ENCODE measurements around the gene SLC35E2B. TPM values are rescaled to one million over a fixed set of nuclear protein-coding genes. Genes with fewer than 3 reads are reported as not detected.
A peak's percentile ranks its signal among the peaks of the same experiment; 100 is the strongest.
"Not testable (repeated sequence)": the region's sequence is repeated elsewhere in the genome, so short reads cannot be mapped to it uniquely, and the experiment has no call there.

The SLC35E2B gene
- total RNA-seq, 1 experiment from 2014 or later = 51.3 TPM

DNA sequence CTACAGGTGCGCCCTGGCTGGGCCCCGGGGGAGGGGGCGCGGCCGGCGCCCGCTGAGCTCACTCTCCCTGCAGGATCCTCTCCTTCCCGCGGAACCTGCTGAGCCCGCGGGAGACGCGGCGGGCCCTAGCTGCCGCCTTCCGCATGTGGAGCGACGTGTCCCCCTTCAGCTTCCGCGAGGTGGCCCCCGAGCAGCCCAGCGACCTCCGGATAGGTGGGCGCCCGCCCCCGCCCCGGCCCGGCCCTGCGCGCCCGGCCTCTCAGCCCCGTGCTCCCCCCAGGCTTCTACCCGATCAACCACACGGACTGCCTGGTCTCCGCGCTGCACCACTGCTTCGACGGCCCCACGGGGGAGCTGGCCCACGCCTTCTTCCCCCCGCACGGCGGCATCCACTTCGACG is 7.5 kb upstream of the SLC35E2B start:
- H3K36me3 Mint-ChIP-seq; H3K27me3 Mint-ChIP-seq (ENCODE audit: low read depth); CTCF ChIA-PET; H3K27ac Mint-ChIP-seq; DNase-seq (ENCODE audit: low spot score); POLR2A ChIA-PET; H3K4me3 Mint-ChIP-seq; H3K4me1 Mint-ChIP-seq; H3K9me3 Mint-ChIP-seq: not testable (repeated sequence)
- ATAC-seq = peak; percentile 18

DNA sequence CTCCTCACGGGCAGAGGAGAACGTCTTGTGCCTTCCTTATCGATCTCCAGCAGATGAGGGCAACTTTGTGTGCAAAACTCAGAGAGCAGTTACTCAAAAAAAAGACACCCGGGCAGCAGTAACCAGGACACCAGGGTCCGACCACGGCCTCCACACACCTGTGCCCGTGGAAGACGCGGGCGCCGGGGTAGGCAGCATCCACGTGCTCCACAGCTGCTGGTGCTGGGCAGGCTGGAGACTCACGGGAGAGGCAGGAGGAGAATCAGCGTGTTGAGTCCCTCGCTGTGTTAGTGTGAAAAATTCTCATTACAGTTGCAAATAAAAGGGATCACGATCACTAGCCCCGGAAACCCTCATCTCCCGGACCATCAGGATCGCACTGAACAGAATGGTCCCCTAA is 6.5 kb upstream of the SLC35E2B start:
- H3K4me1 Mint-ChIP-seq; H3K9me3 Mint-ChIP-seq; CTCF ChIA-PET; H3K4me3 Mint-ChIP-seq; DNase-seq (ENCODE audit: low spot score); H3K36me3 Mint-ChIP-seq; H3K27me3 Mint-ChIP-seq (ENCODE audit: low read depth); POLR2A ChIA-PET; ATAC-seq; H3K27ac Mint-ChIP-seq: not testable (repeated sequence)

DNA sequence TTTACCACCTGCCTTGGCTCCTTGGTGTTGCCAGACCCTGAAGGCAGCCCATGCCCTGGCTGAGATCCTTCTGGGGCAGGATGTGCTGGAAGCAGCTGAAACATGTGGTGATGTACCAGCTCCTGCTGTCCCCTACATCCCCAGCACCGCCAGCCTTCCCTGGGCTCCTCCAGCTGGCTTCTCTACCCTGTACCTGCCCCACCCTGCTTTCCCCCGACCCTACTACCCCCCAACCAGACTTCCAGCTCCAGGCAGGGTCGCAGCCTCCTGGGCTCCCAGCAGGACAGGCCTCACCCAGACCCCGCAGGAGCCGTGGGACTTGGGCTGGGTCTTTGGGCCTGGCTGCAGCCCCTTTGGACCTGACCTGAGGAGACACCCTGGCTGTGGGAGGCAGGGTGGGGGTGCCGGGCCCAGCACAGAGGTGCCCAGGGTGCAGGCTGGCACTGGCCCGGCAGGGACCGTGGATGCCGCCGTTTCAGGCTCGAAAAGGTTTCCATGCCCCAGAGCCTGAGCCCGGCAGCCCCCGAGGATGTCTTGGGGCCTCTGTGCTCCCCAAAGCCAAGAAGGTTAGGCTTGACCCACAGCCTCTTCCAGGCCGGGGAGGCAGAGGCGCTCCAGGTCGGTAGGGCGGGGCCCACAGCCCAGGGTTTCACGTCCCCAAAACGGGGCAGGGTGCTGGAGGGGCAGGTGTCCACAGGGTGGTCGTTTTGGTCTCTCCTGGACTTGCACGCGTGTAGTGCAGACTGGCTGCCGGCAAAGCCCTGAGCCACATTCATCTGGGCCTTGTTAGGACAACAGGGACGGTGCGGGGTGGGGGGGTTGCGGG is 5.0 kb upstream of the SLC35E2B start:
- CTCF ChIA-PET; H3K36me3 Mint-ChIP-seq; H3K27me3 Mint-ChIP-seq (ENCODE audit: low read depth); H3K4me3 Mint-ChIP-seq; H3K27ac Mint-ChIP-seq; H3K9me3 Mint-ChIP-seq; ATAC-seq; DNase-seq (ENCODE audit: low spot score); POLR2A ChIA-PET; H3K4me1 Mint-ChIP-seq: not testable (repeated sequence)

GRCh38 chr1:1696431-1697357 is 4.1 kb upstream of the SLC35E2B start:
- peak overlapping the region; percentile 26 for H3K27ac Mint-ChIP-seq
- POLR2A ChIA-PET; H3K27me3 Mint-ChIP-seq (ENCODE audit: low read depth); H3K4me3 Mint-ChIP-seq; DNase-seq (ENCODE audit: low spot score); ATAC-seq; H3K36me3 Mint-ChIP-seq; H3K4me1 Mint-ChIP-seq; H3K9me3 Mint-ChIP-seq; CTCF ChIA-PET: not testable (repeated sequence)

DNA sequence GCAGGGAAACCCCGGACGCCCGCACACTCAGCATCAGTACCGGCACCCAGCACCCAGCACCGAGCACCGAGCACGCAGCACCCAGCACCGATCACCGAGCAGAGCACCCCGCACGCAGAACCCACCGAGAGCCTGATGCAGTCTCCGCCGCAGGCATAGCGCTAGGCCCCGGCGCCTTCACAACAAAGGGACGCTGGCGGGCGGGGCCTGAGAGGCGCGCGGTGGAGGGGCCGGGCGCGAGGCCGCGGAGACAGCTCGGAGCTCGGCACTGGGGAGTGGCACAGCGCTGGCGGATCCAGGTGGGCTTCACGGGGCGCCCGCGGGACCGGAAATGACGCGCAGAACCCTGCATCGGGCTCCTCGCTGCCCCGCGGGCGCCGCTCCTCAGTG is 276 bp downstream of the SLC35E2B start:
- H3K4me1 Mint-ChIP-seq; H3K27me3 Mint-ChIP-seq (ENCODE audit: low read depth); H3K27ac Mint-ChIP-seq; POLR2A ChIA-PET; H3K9me3 Mint-ChIP-seq; H3K36me3 Mint-ChIP-seq; CTCF ChIA-PET: not testable (repeated sequence)
- peak overlapping the region; percentile 24; the same call in 1 of the 2 replicates for H3K4me3 Mint-ChIP-seq
- peak; percentile 82 for DNase-seq (ENCODE audit: low spot score)
- TF ChIP-seq SP1 (CRISPR knock-in tag; conservative IDR thresholded peaks at IDR 0.05) (peak; percentile 11; the same call in 1 of the 2 replicates), GTF2I (CRISPR knock-in tag; conservative IDR thresholded peaks at IDR 0.05) (0 out of 2 replicates have a peak, but pooled peaks have one; percentile 38)
- peak; percentile 72 for ATAC-seq

DNA sequence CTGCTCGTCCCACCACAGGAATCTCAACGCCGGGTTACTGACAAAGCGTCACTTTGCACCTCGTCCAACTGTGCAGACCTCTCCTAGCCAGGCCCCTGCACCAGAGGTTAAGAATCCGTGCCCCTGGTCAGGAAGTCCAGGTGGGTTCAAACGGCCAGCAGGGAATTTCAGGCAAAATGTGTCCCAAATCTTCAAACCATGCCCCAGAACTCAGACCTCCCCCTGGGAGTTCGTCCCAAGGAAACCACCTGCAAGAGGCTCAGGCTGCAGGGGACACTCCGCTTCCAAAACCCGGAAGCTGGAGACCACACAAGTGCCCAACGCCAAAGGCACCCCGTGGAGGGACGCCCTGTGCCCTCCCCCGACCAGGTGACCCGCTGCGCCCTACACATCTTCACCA is 1.2 kb downstream of the SLC35E2B start:
- H3K4me1 Mint-ChIP-seq; ATAC-seq; H3K36me3 Mint-ChIP-seq; H3K9me3 Mint-ChIP-seq; DNase-seq (ENCODE audit: low spot score); H3K27ac Mint-ChIP-seq; H3K4me3 Mint-ChIP-seq; POLR2A ChIA-PET; CTCF ChIA-PET; H3K27me3 Mint-ChIP-seq (ENCODE audit: low read depth): not testable (repeated sequence)

GRCh38 chr1:1689526-1689925 is 3.1 kb downstream of the SLC35E2B start:
- H3K9me3 Mint-ChIP-seq; H3K36me3 Mint-ChIP-seq; H3K27ac Mint-ChIP-seq; ATAC-seq; H3K4me3 Mint-ChIP-seq; H3K4me1 Mint-ChIP-seq; CTCF ChIA-PET; DNase-seq (ENCODE audit: low spot score); H3K27me3 Mint-ChIP-seq (ENCODE audit: low read depth): not testable (repeated sequence)
- POLR2A ChIA-PET = interaction anchor here (0.7 kb wide), 1 partner anchor 38 kb away, joined by 3 read pairs; no protein-coding TSS in a partner anchor

DNA sequence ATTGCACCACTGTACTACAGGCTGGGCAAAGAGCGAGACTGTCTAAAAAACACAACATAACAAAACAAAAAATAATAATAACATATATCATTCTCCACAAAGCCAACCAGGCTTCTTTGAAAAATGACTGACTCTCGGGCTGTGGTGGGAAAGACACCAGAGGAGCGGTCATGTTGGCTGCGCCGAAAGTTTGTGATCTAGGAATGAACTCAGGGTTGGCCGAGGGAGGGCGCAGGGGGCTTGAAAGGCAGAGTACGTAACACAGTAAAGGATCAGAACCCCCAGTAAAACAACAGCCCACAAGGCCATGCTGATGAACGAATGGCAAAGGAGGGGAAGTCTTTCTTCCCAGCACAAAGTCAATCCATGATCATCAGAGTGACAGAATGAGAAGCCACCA is 4.7 kb downstream of the SLC35E2B start:
- ChIA-PET CTCF (no interaction called here), POLR2A (no interaction called here)
- ATAC-seq = no peak
- Mint-ChIP-seq H3K4me1 (peaks cover 16% of the 10 kb centered on the region), H3K27ac (peak overlapping the region; percentile 87), H3K4me3 (no peak overlapping the region), H3K27me3 (ENCODE audit: low read depth) (no peaks in the 10 kb centered on the region), H3K9me3 (no peaks in the 10 kb centered on the region), H3K36me3 (peaks cover 5% of the 10 kb centered on the region)
- DNase-seq (ENCODE audit: low spot score) = no peak
- TF ChIP-seq GTF2I (CRISPR knock-in tag; conservative IDR thresholded peaks at IDR 0.05) (no peak), NR3C1 (CRISPR knock-in tag; conservative IDR thresholded peaks at IDR 0.05; ENCODE audit: low read depth) (no peak), AFF4 (CRISPR knock-in tag; IDR thresholded peaks at IDR 0.05; ENCODE audit: borderline replicate concordance) (no peak), NR2C2 (CRISPR knock-in tag; IDR thresholded peaks at IDR 0.05) (no peak), ZNF396 (CRISPR knock-in tag; IDR thresholded peaks at IDR 0.05; ENCODE audit: borderline replicate concordance) (no peak), RELA (CRISPR knock-in tag; IDR thresholded peaks at IDR 0.05; ENCODE audit: borderline replicate concordance) (no peak), ZNF671 (CRISPR knock-in tag; IDR thresholded peaks at IDR 0.05) (no peak), OVOL2 (CRISPR knock-in tag; IDR thresholded peaks at IDR 0.05; ENCODE audit: borderline replicate concordance) (no peak), ZNF138 (CRISPR knock-in tag; conservative IDR thresholded peaks at IDR 0.05) (no peak)
- TF ChIP-seq, protein P1, sequence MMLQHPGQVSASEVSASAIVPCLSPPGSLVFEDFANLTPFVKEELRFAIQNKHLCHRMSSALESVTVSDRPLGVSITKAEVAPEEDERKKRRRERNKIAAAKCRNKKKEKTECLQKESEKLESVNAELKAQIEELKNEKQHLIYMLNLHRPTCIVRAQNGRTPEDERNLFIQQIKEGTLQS (CRISPR knock-in tag; conservative IDR thresholded peaks at IDR 0.05) = no peak
